Activated CD8-positive, alpha-beta memory T cell treated with anti-CD3 and anti-CD28 coated beads, Interleukin-2, amount 10 ng/mL, durations not matched to agents 7 days and 5 days (primary cell): ENCODE results near the gene HAVCR2. TPM values are rescaled to one million over a fixed set of nuclear protein-coding genes. Genes with fewer than 3 reads are reported as not detected.
A peak's percentile ranks its signal among the peaks of the same experiment; 100 is the strongest.
"Not testable (repeated sequence)": the region's sequence is repeated elsewhere in the genome, so short reads cannot be mapped to it uniquely, and the experiment has no call there.

ENCODE experiments used
- ATAC-seq: fragments of 150-1000 bp; cut with Tn5 transposase; one replicate; pipeline ENCODE4 v1.10.0; 2021; ENCODE audit warnings: moderate library complexity
- CTCF ChIA-PET: fragments of 350-600 bp; sonication (Branson Sonifier 250); formaldehyde crosslinking; loops from one replicate; lab custom pipeline; 2021; ENCODE audit warnings: antibody characterized with exemption; lab: Charles Lee
- DNase-seq: peaks from one replicate; pipeline ENCODE4 v3.0.0-alpha.2; 2020
- H3K27ac Mint-ChIP-seq: one replicate; pipeline ENCODE4 v1.8.0; 2021; ENCODE audit warnings: mild to moderate bottlenecking, mixed read lengths
- H3K27me3 Mint-ChIP-seq: one replicate; pipeline ENCODE4 v1.8.0; 2021; ENCODE audit warnings: mixed read lengths
- H3K36me3 Mint-ChIP-seq: one replicate; pipeline ENCODE4 v1.8.0; 2021; ENCODE audit warnings: mild to moderate bottlenecking, mixed read lengths
- H3K4me1 Mint-ChIP-seq: one replicate; pipeline ENCODE4 v1.8.0; 2021; ENCODE audit warnings: mixed read lengths
- H3K4me3 Mint-ChIP-seq: one replicate; pipeline ENCODE4 v1.8.0; 2021; ENCODE audit warnings: mild to moderate bottlenecking, moderate library complexity, mixed read lengths
- H3K9me3 Mint-ChIP-seq: one replicate; pipeline ENCODE4 v1.8.0; 2022; ENCODE audit warnings: low read depth, mixed read lengths
- total RNA-seq, 2 experiments: library from RNA; stranded (reverse); gene quantifications; one replicate each; pipeline ENCODE4 v1.2.3, GENCODE V29; 2021

The HAVCR2 gene
- total RNA-seq, 2 experiments from 2014 or later: 51.9 to 108 TPM

DNA sequence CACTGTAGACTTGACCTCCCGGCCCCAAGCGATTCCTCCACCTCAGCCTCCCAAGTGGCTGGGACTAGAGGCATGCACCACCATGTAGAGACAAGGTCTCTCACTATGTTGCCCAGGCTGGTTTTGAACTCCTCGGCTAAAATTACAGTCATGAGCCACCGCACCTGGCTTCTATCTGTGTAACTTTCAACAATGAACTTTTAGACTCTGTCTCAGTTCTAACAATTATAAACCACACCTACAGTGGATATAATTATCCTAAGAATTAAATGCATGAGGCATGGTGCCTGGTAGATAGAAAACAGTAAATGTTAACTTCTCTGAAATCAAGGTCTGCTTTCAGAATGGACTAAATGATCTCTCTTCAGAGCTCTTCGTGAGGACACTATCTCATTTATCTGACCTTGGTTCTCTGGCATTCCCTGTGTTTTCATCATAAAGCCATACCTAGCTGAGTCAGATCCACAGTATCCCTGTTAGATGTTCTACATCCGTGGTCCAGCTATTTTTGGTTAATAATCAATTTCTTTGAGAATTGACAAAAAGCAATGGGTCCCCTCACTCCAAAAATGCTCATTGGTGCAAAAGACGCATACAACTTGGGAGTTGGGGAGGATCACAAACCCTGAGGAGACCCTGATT is 57.1 kb downstream of the HAVCR2 start:
- ATAC-seq: no peak
- Mint-ChIP-seq H3K27ac (no peak overlapping the region), H3K4me1 (peaks cover 17% of the 10 kb centered on the region), H3K9me3 (no peaks in the 10 kb centered on the region), H3K4me3 (no peak overlapping the region), H3K27me3 (no peaks in the 10 kb centered on the region), H3K36me3 (peaks cover 4% of the 10 kb centered on the region)
- no peak for DNase-seq
- CTCF ChIA-PET: interaction anchor here (1.2 to 1.4 kb wide), 2 partner anchors 23 to 38 kb away, joined by 3 read pairs; no protein-coding TSS in a partner anchor

DNA sequence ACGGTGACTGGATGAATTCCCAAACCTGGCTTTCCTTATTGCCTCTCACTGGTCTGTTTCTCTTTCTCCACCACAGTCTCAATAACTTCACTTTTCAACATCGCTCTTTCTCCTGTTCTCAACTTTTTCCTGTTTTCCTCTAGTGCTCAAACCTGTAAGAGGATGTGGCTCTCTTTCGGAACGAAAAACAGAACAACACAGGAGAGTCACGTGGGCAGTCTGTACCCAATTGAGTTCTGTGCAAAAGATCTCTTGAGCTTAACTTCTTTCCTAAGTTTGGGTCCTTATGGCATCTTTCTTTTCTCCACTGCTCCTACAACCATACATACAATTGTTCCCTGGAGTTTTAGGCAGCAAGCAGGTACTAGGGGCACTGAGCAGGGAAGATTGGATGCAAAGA is 58.8 kb downstream of the HAVCR2 start:
- ATAC-seq (peak; percentile 47), DNase-seq (no peak)
- Mint-ChIP-seq H3K4me3 (peak overlapping the region; percentile 46), H3K36me3 (peaks cover 4% of the 10 kb centered on the region), H3K27me3 (no peaks in the 10 kb centered on the region), H3K4me1 (peaks cover 17% of the 10 kb centered on the region), H3K27ac (peak overlapping the region; percentile 26), H3K9me3 (no peaks in the 10 kb centered on the region)
- CTCF ChIA-PET: interaction anchor here (1.2 kb wide), 1 partner anchor 40 kb away, joined by 3 read pairs; no protein-coding TSS in a partner anchor

DNA sequence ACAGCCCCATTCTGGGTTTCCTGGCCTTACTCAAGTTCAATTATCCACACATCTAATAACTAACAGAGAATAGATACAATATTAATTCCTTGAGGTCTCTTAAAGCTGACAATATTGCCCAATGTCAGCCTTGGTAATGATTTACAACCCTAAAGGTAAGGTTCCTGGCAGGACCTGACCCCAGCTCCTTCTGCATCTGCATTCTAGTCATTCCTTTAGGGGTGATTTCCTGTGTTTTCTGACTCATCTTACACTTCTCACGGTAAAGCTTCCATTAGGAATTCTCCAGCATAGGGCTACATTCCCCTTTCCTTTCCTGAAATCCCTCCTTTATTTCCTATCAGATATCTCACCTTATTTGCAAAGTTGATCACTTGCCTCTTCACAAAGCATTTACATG is 59.2 kb downstream of the HAVCR2 start:
- peak overlapping the region; percentile 46 for H3K4me3 Mint-ChIP-seq
- peak overlapping the region; percentile 26 for H3K27ac Mint-ChIP-seq
- H3K27me3 Mint-ChIP-seq: no peaks in the 10 kb centered on the region
- H3K4me1 Mint-ChIP-seq: peaks cover 18% of the 10 kb centered on the region
- CTCF ChIA-PET: interaction anchor here (1.0 kb wide), 1 partner anchor 12 kb away, joined by 3 read pairs; no protein-coding TSS in a partner anchor
- DNase-seq (no peak), ATAC-seq (no peak)
- H3K9me3 Mint-ChIP-seq: no peaks in the 10 kb centered on the region
- H3K36me3 Mint-ChIP-seq: peaks cover 4% of the 10 kb centered on the region

DNA sequence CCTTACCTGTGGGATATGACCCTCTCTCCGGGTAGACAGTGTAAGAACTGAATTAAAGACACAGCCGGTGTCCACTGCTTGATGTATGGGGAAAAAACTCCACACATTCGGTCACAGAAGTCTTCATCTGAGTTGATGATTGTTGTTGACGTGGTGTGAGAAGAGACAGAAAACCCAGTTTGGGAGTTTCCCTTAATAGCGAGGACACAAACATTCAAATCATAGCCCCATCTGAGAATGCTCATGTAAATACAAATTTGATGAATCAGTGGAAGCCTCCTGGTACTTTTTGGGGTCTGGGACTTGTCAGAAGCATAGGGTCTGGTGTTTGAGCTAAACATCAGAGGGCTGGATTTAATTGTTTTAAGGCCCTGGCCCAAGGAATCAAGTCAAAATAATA is 60.9 kb downstream of the HAVCR2 start:
- peaks cover 4% of the 10 kb centered on the region for H3K36me3 Mint-ChIP-seq
- H3K9me3 Mint-ChIP-seq: no peaks in the 10 kb centered on the region

DNA sequence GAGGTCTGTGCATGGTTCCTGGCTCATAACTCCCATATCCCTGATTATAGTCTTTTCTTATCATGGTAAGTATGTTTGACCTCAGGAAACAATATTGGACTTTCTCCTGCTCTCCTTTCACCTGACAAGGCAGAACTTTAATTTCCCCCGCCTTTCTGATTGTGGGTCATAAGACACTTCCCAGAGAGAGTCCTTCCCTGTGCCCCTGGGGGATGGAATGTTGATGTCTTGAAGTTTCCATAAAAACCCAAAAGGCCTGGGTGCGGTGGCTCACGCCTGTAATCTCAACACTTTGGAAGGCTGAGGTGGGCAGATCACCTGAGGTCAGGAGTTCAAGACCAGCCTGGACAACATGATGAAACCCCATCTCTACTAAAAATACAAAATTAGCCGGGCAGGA is 61.8 kb downstream of the HAVCR2 start:
- ATAC-seq, H3K27me3 Mint-ChIP-seq, CTCF ChIA-PET, H3K27ac Mint-ChIP-seq, H3K9me3 Mint-ChIP-seq, DNase-seq, H3K4me3 Mint-ChIP-seq, H3K36me3 Mint-ChIP-seq: not testable (repeated sequence)
- H3K4me1 Mint-ChIP-seq: peaks cover 20% of the 10 kb centered on the region

More for the DNA sequence above, 60.9 kb downstream of the HAVCR2 start:
- peaks cover 20% of the 10 kb centered on the region for H3K4me1 Mint-ChIP-seq
- no peak overlapping the region for H3K27ac Mint-ChIP-seq
- DNase-seq (no peak), ATAC-seq (no peak)
- CTCF ChIA-PET: interaction anchor here (0.9 kb wide), 1 partner anchor 84 kb away, joined by 3 read pairs; no protein-coding TSS in a partner anchor
- no peak overlapping the region for H3K4me3 Mint-ChIP-seq
- H3K27me3 Mint-ChIP-seq: no peaks in the 10 kb centered on the region

DNA sequence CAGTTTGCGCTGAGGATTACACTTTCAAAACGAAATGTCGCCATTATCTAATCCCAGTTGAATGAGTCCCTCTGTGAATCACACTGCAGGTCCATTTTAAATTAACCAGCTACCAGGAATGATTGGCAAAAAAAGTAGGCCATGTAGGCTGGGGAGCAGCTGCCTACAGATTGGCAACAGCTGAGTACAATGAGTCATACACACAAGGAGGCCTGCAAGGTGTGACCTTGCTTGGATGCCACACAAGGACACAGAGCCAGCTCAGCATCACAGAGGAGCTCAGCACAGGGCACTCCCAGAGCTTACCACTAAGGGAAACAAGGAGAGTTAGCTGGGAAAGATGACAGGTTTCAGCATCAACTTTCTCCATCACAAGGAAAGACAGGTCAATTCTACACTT is 62.8 kb downstream of the HAVCR2 start:
- Mint-ChIP-seq H3K9me3 (no peaks in the 10 kb centered on the region), H3K27ac (no peak overlapping the region), H3K4me1 (peaks cover 20% of the 10 kb centered on the region), H3K36me3 (peaks cover 4% of the 10 kb centered on the region), H3K27me3 (no peaks in the 10 kb centered on the region), H3K4me3 (no peak overlapping the region)
- CTCF ChIA-PET: interaction anchor here (0.6 to 0.9 kb wide), 2 partner anchors 19 to 580 kb away, joined by 3 read pairs; no protein-coding TSS in a partner anchor
- DNase-seq (no peak), ATAC-seq (peak; percentile 45)

DNA sequence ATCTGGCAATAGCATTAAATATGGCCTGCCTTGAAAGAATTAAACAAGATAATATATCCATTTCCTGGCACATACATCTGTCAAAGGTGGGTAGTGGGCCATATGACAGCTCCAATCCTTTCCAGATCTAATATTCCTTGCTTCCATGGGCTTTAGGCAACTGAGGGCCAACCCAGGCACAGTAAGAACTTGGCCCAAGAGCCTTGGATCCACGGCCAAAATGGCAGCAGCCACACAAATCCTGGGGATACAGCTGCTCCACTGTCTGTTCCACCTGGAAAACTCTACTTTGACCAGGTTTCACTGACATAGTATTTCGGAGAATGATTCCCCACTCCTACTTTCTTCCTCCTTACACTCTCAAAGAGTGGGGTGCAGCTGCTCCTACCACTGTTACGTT is 63.2 kb downstream of the HAVCR2 start:
- DNase-seq (no peak), ATAC-seq (no peak)
- Mint-ChIP-seq H3K27me3 (no peaks in the 10 kb centered on the region), H3K36me3 (peaks cover 4% of the 10 kb centered on the region), H3K9me3 (no peaks in the 10 kb centered on the region), H3K4me1 (peaks cover 18% of the 10 kb centered on the region), H3K4me3 (no peak overlapping the region), H3K27ac (no peak overlapping the region)
- CTCF ChIA-PET: interaction anchor here (0.6 to 0.9 kb wide), 2 partner anchors 18 to 581 kb away, joined by 3 read pairs; no protein-coding TSS in a partner anchor

DNA sequence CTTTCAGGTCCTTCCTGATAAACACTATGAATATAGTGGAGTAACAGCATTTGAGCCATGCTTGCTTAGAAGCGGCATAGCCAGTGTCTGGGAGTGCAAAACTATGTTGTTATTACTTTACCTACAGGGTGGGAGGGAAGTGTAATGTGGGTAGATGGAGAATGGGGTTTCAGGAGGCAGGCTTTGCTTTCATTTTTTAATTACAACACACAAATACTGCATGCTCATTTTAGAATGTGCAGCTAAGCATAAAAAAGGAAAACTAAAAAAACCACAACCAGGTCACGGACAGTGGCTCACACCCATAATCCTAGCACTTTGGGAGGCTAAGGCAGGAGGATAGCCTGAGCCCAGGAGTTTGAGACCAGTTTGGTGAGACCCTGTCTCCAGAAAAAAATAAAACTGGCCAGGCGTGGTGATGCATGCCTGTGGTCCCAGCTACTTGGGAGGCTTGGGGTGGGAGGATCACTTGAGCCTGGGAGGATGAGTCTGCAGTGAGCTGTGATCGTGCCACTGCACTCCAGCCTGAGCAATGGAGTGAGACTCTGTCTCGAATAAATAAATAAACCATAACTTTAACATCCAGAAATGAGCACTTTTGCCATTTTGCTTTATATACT is 70.2 kb downstream of the HAVCR2 start:
- ATAC-seq: peak; percentile 42
- Mint-ChIP-seq H3K4me3 (peak overlapping the region; percentile 12), H3K36me3 (no peaks in the 10 kb centered on the region), H3K9me3 (no peaks in the 10 kb centered on the region), H3K4me1 (peaks cover 17% of the 10 kb centered on the region), H3K27ac (peak overlapping the region; percentile 67), H3K27me3 (no peaks in the 10 kb centered on the region)
- DNase-seq: no peak
- CTCF ChIA-PET: interaction anchor here (1.1 to 1.3 kb wide), 2 partner anchors 11 to 13 kb away, joined by 3 to 5 read pairs; no protein-coding TSS in a partner anchor

Other genes starting within 250 kb of the HAVCR2 start
- gene TIMD4, start 145.8 kb downstream of the HAVCR2 start, total RNA-seq: 10 to 100 TPM in 1 of 2 experiments, 1 to 10 TPM in 1; 4.6 to 10.2 TPM
- gene HAVCR1, start 49.9 kb downstream of the HAVCR2 start, total RNA-seq: 1 to 10 TPM; 2.2 to 2.7 TPM
- 10 to 100 TPM; 15.8 to 17.0 TPM for gene MED7, start 33.8 kb upstream of the HAVCR2 start, total RNA-seq
- gene GARIN3, start 57.2 kb upstream of the HAVCR2 start, total RNA-seq: under 1 TPM in 1 of 2 experiments, not detected in 1; 0.09 TPM
- gene ITK, start 71.8 kb upstream of the HAVCR2 start, total RNA-seq: 100 to 1,000 TPM; 209 to 215 TPM
- 100 to 1,000 TPM; 382 to 438 TPM for gene CYFIP2, start 157.1 kb upstream of the HAVCR2 start, total RNA-seq